ENCODE data around the gene FAM83G.
"Not testable (repeated sequence)": the region's sequence is repeated elsewhere in the genome, so short reads cannot be mapped to it uniquely, and the experiment has no call there.

The FAM83G gene

GRCh38 chr17:18968345-18968744, 36.2 kb downstream of the FAM83G start:
- DNase-seq (ENCODE audit: low read depth), result no peak

- DNase-seq (ENCODE audit: low read depth), result no peak
Observed at GRCh38 chr17:18967916-18968315, 36.6 kb downstream of the FAM83G start.

- no peak for DNase-seq (ENCODE audit: low read depth)
Observed at GRCh38 chr17:18966831-18967624, 37.5 kb downstream of the FAM83G start.

GRCh38 chr17:18965530-18966236, 38.9 kb downstream of the FAM83G start:
- DNase-seq (ENCODE audit: low read depth), result no peak

GRCh38 chr17:18964550-18964949, 40.0 kb downstream of the FAM83G start:
- no peak for DNase-seq (ENCODE audit: low read depth)

GRCh38 chr17:18964018-18964351, 40.6 kb downstream of the FAM83G start:
- DNase-seq (ENCODE audit: low read depth), result no peak

GRCh38 chr17:18963126-18964017, 41.2 kb downstream of the FAM83G start:
- DNase-seq (ENCODE audit: low read depth), result no peak

- no peak for DNase-seq (ENCODE audit: low read depth)
Observed at GRCh38 chr17:18962494-18962815, 42.1 kb downstream of the FAM83G start.

- no peak for DNase-seq (ENCODE audit: low read depth)
Observed at GRCh38 chr17:18961634-18962493, 42.7 kb downstream of the FAM83G start.

- peak; percentile 78 for DNase-seq (ENCODE audit: low read depth)
Observed at GRCh38 chr17:18960803-18961511, 43.6 kb downstream of the FAM83G start.

GRCh38 chr17:18960241-18960665, 44.3 kb downstream of the FAM83G start:
- DNase-seq (ENCODE audit: low read depth), result no peak

GRCh38 chr17:18959845-18960240, 44.7 kb downstream of the FAM83G start:
- DNase-seq (ENCODE audit: low read depth), result no peak

- no peak for DNase-seq (ENCODE audit: low read depth)
Observed at GRCh38 chr17:18959071-18959844, 45.3 kb downstream of the FAM83G start.

GRCh38 chr17:18958611-18959010, 46.0 kb downstream of the FAM83G start:
- DNase-seq (ENCODE audit: low read depth), result no peak

GRCh38 chr17:18957831-18958230, 46.7 kb downstream of the FAM83G start:
- DNase-seq (ENCODE audit: low read depth), result no peak

- no peak for DNase-seq (ENCODE audit: low read depth)
Observed at GRCh38 chr17:18956581-18956980, 48.0 kb downstream of the FAM83G start.

- DNase-seq (ENCODE audit: low read depth), result not testable (repeated sequence)
Observed at GRCh38 chr17:18956021-18956420, 48.5 kb downstream of the FAM83G start.

GRCh38 chr17:18955009-18955408, 49.6 kb downstream of the FAM83G start:
- DNase-seq (ENCODE audit: low read depth), result no peak

GRCh38 chr17:18954321-18954720, 50.2 kb downstream of the FAM83G start:
- DNase-seq (ENCODE audit: low read depth), result no peak

- no peak for DNase-seq (ENCODE audit: low read depth)
Observed at GRCh38 chr17:18953231-18953728, 51.3 kb downstream of the FAM83G start.

Data from stimulated activated CD8-positive, alpha-beta memory T cell treated with anti-CD3 and anti-CD28 coated beads, Interleukin-4, amount 100 ng/mL, for 24 hours (primary cell).